HG02623 (cell line): Measurements from ENCODE around the gene FHIT.
A peak's percentile ranks its signal among the peaks of the same experiment; 100 is the strongest.

Experiments used
- ATAC-seq: cut with Tn5 transposase; IDR thresholded peaks from one replicate; pipeline ENCODE4 v1.9.1; 2021; ENCODE audit warnings: moderate library complexity; ENCODE audit not compliant: unreplicated experiment

The FHIT gene

GRCh38 chr3:60030982-60031381 is 1220.3 kb downstream of the FHIT start:
- no peak for ATAC-seq

- ATAC-seq: no peak
Measured at GRCh38 chr3:60028233-60028632, 1223.0 kb downstream of the FHIT start.

- no peak for ATAC-seq
Measured at GRCh38 chr3:60027335-60027734, 1223.9 kb downstream of the FHIT start.

GRCh38 chr3:60025096-60026050 is 1225.9 kb downstream of the FHIT start:
- no peak for ATAC-seq

DNA sequence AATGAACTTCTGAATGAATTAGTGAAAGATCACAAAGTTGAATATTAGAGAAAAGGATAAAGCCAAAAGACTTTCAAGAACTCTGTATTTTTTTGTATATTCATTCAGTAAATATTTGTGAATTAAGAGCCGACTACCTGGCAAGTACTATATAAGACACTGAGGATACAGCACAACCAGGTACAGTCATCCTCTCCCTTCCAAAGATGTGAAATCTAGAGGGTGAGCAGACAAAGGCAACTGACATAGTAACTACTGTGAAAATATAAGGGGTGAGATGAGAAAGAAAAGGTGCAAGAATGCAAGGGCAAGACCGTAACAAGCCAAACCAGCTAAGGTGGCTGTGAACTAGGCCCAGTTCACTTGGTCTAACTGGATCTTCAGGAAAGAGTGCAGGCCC is 1226.9 kb downstream of the FHIT start:
- no peak for ATAC-seq

- no peak for ATAC-seq
Measured at GRCh38 chr3:60023189-60023588, 1228.1 kb downstream of the FHIT start.

DNA sequence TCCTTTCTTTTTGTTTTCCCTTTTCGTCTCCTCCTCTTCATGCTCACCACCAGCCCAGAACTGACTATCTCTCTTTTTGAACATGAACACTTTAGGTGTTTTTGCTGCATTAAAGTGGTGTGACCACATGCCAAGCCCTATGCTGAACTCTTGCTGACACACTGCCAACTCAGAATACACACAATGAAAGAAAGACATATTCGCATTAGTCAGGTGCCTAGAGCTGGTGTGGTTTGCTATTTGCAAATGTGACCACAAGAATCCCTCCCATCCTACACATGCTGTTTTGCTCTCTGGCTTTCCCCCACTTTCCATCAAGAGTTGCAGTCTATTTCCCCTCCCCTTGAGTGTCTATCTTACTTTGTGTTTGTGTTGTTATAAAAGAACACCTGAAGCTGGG is 1233.6 kb downstream of the FHIT start:
- no peak for ATAC-seq

- ATAC-seq: no peak
Measured at GRCh38 chr3:60015032-60015705, 1236.1 kb downstream of the FHIT start.

DNA sequence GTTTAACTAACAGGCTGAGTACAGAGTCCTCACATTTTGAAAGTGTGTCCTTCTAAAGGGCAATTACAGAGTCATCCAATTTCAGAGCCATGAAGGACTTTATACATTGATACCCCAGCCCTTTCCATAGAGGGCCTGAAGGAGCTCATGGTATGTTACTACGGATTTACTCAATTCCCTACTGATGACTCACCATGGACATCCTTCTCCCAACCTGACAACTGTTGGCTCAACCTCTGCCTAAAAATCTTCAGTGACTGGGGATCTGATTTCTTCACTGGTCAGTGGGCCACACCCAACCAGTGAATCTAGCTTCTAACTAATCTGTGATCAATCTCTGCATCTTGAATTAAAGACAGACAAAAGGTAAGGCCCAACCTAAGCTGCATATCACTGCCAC is 1238.0 kb downstream of the FHIT start:
- ATAC-seq: no peak

- no peak for ATAC-seq
Measured at GRCh38 chr3:60011218-60011617, 1240.0 kb downstream of the FHIT start.

- ATAC-seq: peak; percentile 86
Measured at GRCh38 chr3:60010781-60011180, 1240.5 kb downstream of the FHIT start.

- ATAC-seq: no peak
Measured at GRCh38 chr3:60009931-60010478, 1241.2 kb downstream of the FHIT start.

GRCh38 chr3:60001369-60001768 is 1249.9 kb downstream of the FHIT start:
- no peak for ATAC-seq

GRCh38 chr3:60000311-60001105 is 1250.7 kb downstream of the FHIT start:
- no peak for ATAC-seq

DNA sequence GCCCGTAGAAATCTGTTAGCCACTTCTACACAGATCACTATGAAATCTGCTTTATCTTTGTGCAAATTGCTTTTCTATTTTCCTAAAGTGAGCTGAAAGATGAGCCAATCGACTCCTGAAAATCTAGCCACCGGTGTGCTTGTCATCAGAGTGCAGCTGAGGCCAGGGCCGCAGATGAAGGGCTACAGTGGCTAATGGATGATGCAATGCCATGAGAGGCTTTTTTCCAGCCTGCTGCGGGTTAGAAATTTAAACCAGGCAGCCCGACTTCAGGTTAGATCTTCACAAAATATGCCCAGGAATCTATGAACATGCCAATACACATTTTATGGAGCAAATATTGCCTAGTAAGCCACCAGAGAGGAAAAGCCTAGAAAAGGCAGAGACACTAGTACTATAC is 1253.2 kb downstream of the FHIT start:
- ATAC-seq: no peak

- no peak for ATAC-seq
Measured at GRCh38 chr3:59997583-59997982, 1253.7 kb downstream of the FHIT start.

DNA sequence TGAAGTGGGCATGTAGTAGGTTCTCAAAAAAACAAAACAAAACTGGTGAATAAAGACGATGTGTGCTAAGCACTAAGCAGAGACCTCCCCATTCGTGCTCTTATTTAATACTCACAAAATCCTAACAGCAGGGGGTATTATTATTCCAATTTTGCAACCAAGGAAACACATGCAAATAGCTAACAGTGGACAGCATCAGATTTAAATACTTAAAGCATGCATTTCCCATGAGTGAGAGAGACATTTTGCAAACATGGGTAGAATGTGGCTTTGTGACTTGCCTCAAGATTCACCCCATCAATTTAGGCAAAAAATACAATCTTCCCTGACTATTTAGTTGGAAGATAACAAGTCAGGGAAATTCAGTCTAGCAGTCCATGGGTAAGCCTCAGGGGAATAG is 1255.2 kb downstream of the FHIT start:
- no peak for ATAC-seq

DNA sequence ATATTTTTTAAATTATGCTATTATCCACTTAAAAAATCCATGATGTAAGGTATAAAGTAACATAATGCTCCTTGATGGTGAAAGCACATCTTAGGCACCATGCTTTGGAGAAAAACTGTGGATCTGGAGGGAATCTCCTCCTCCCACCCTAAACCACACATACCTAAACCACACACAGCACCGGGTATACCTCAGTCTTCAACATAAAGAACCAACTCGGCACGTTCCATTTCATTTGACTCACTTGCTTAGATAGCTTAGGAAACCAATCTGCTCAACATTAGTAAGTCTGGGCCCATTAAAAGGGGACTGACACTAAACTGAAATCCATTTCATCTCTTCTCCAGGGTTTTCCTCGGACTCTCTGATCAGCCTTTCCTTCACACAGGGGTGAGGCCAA is 1255.7 kb downstream of the FHIT start:
- no peak for ATAC-seq

GRCh38 chr3:59994732-59995304 is 1256.4 kb downstream of the FHIT start:
- no peak for ATAC-seq

DNA sequence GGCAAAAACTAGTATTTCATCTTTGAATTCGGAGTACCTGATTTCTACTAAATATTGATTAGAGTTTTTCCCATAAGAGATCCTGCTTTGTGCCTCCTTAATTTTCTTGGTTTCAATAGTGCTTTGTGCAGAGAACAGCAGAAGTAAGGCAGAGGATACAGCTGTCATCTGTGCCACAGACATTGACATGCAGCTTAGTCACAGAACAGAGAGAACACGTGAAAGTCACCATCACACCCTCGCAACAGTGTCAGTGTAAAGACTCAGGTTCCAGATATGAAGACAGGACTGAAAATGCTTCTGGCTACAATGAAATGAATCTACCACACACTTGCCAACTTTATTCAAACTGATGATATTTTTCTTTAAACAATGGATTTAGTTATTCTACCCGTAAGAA is 1258.7 kb downstream of the FHIT start:
- ATAC-seq: no peak

- no peak for ATAC-seq
Measured at GRCh38 chr3:59990915-59991314, 1260.3 kb downstream of the FHIT start.
